HUES6 (cell line): Measurements from ENCODE around the gene LAMTOR4.

ENCODE experiments used
- H3K27ac ChIP-seq: 2 replicates; pipeline ENCODE4 v1.7.0; 2013; ENCODE audit warnings: low read depth, mild to moderate bottlenecking, low read length, inconsistent platforms
- H3K27me3 ChIP-seq: 2 replicates; pipeline ENCODE4 v1.6.1; 2013; ENCODE audit warnings: low read length; ENCODE audit not compliant: control insufficient read depth, insufficient read depth
- H3K36me3 ChIP-seq: 2 replicates; pipeline ENCODE4 v1.6.1; 2013; ENCODE audit warnings: low read length; ENCODE audit not compliant: control insufficient read depth, insufficient read depth
- H3K4me1 ChIP-seq: 2 replicates; pipeline ENCODE4 v1.6.1; 2013; ENCODE audit warnings: low read length; ENCODE audit not compliant: control insufficient read depth, insufficient read depth
- H3K4me3 ChIP-seq: 2 replicates; pipeline ENCODE4 v1.5.1; 2013; ENCODE audit warnings: low read depth, low read length
- H3K9ac ChIP-seq: one replicate; pipeline ENCODE4 v1.6.1; 2013; ENCODE audit warnings: mild to moderate bottlenecking, low read length
- H3K9me3 ChIP-seq: 2 replicates; pipeline ENCODE4 v1.6.1; 2013; ENCODE audit warnings: low read depth, low read length; ENCODE audit not compliant: control insufficient read depth, insufficient read depth

The LAMTOR4 gene

GRCh38 chr7:100155553-100156317 is 7.0 kb downstream of the LAMTOR4 start:
- Histone ChIP-seq H3K4me1 (peaks cover 38% of the 10 kb centered on the region), H3K9ac (no peak overlapping the region), H3K36me3 (peaks cover 52% of the 10 kb centered on the region), H3K9me3 (no peaks in the 10 kb centered on the region), H3K4me3 (no peak overlapping the region), H3K27ac (no peak overlapping the region), H3K27me3 (no peaks in the 10 kb centered on the region)

- Histone ChIP-seq H3K27ac (peak overlapping the region; percentile 35; the same call in 1 of the 2 replicates), H3K4me1 (peaks cover 38% of the 10 kb centered on the region), H3K9ac (peak overlapping the region; percentile 35), H3K36me3 (peaks cover 52% of the 10 kb centered on the region), H3K27me3 (no peaks in the 10 kb centered on the region), H3K4me3 (peak overlapping the region; percentile 88; the same call in 1 of the 2 replicates), H3K9me3 (no peaks in the 10 kb centered on the region)
Measured at GRCh38 chr7:100156331-100157068, 7.8 kb downstream of the LAMTOR4 start.

GRCh38 chr7:100157069-100157333 is 8.3 kb downstream of the LAMTOR4 start:
- H3K27ac ChIP-seq: peak overlapping the region; percentile 35; the same call in 1 of the 2 replicates
- no peaks in the 10 kb centered on the region for H3K27me3 ChIP-seq
- H3K4me3 ChIP-seq: peak overlapping the region; percentile 88
- no peaks in the 10 kb centered on the region for H3K9me3 ChIP-seq
- peaks cover 38% of the 10 kb centered on the region for H3K4me1 ChIP-seq
- H3K36me3 ChIP-seq: peaks cover 47% of the 10 kb centered on the region
- H3K9ac ChIP-seq: peak overlapping the region; percentile 35

GRCh38 chr7:100157334-100158228 is 8.9 kb downstream of the LAMTOR4 start:
- no peaks in the 10 kb centered on the region for H3K27me3 ChIP-seq
- peaks cover 36% of the 10 kb centered on the region for H3K4me1 ChIP-seq
- no peaks in the 10 kb centered on the region for H3K9me3 ChIP-seq
- H3K36me3 ChIP-seq: peaks cover 44% of the 10 kb centered on the region
- H3K4me3 ChIP-seq: peak overlapping the region; percentile 88
- H3K9ac ChIP-seq: peak overlapping the region; percentile 79
- peak overlapping the region; percentile 88; the same call in 1 of the 2 replicates for H3K27ac ChIP-seq

GRCh38 chr7:100158229-100159098 is 9.7 kb downstream of the LAMTOR4 start, which contains the start of gene TRAPPC14:
TRAPPC14 (minus strand) TSS chr7:100158723; CDS start chr7:100158499, 224 bp downstream.
- Histone ChIP-seq H3K27me3 (no peaks in the 10 kb centered on the region), H3K27ac (peak within 1 kb of the TSS; percentile 88; the same call in 1 of the 2 replicates), H3K4me3 (peak within 1 kb of the TSS; percentile 88), H3K9ac (peak within 1 kb of the TSS; percentile 79), H3K9me3 (no peaks in the 10 kb centered on the region), H3K4me1 (peaks cover 43% of the 10 kb centered on the region), H3K36me3 (peaks cover 36% of the 10 kb centered on the region)

- Histone ChIP-seq H3K9ac (peak overlapping the region; percentile 53), H3K27ac (0 out of 2 replicates have a peak overlapping the region, but pooled peaks have one; percentile 88), H3K36me3 (peaks cover 29% of the 10 kb centered on the region), H3K4me1 (peaks cover 37% of the 10 kb centered on the region), H3K9me3 (no peaks in the 10 kb centered on the region), H3K4me3 (peak overlapping the region; percentile 88), H3K27me3 (no peaks in the 10 kb centered on the region)
Measured at GRCh38 chr7:100159099-100159623, 10.4 kb downstream of the LAMTOR4 start.

GRCh38 chr7:100160067-100160466 is 11.3 kb downstream of the LAMTOR4 start:
- no peaks in the 10 kb centered on the region for H3K9me3 ChIP-seq
- peaks cover 21% of the 10 kb centered on the region for H3K36me3 ChIP-seq
- H3K27me3 ChIP-seq: no peaks in the 10 kb centered on the region
- no peak overlapping the region for H3K9ac ChIP-seq
- peaks cover 29% of the 10 kb centered on the region for H3K4me1 ChIP-seq
- no peak overlapping the region for H3K27ac ChIP-seq
- no peak overlapping the region for H3K4me3 ChIP-seq

- Histone ChIP-seq H3K4me3 (no peak overlapping the region), H3K27ac (no peak overlapping the region), H3K9ac (no peak overlapping the region), H3K4me1 (peaks cover 28% of the 10 kb centered on the region), H3K27me3 (peaks cover 20% of the 10 kb centered on the region), H3K9me3 (no peaks in the 10 kb centered on the region), H3K36me3 (no peaks in the 10 kb centered on the region)
Measured at GRCh38 chr7:100163006-100163531, 14.4 kb downstream of the LAMTOR4 start.

GRCh38 chr7:100163871-100164270 is 15.2 kb downstream of the LAMTOR4 start:
- Histone ChIP-seq H3K4me1 (peaks cover 30% of the 10 kb centered on the region), H3K36me3 (no peaks in the 10 kb centered on the region), H3K9ac (no peak overlapping the region), H3K4me3 (no peak overlapping the region), H3K27ac (no peak overlapping the region), H3K9me3 (no peaks in the 10 kb centered on the region), H3K27me3 (peaks cover 20% of the 10 kb centered on the region)
